GM21390 (cell line): ENCODE data around the gene ARMC5.
A peak's percentile ranks its signal among the peaks of the same experiment; 100 is the strongest.
"Not testable (repeated sequence)": the region's sequence is repeated elsewhere in the genome, so short reads cannot be mapped to it uniquely, and the experiment has no call there.

Source experiments
- ATAC-seq: cut with Tn5 transposase; IDR thresholded peaks from one replicate; pipeline ENCODE4 v1.9.1; 2021; ENCODE audit not compliant: unreplicated experiment

The ARMC5 gene

DNA sequence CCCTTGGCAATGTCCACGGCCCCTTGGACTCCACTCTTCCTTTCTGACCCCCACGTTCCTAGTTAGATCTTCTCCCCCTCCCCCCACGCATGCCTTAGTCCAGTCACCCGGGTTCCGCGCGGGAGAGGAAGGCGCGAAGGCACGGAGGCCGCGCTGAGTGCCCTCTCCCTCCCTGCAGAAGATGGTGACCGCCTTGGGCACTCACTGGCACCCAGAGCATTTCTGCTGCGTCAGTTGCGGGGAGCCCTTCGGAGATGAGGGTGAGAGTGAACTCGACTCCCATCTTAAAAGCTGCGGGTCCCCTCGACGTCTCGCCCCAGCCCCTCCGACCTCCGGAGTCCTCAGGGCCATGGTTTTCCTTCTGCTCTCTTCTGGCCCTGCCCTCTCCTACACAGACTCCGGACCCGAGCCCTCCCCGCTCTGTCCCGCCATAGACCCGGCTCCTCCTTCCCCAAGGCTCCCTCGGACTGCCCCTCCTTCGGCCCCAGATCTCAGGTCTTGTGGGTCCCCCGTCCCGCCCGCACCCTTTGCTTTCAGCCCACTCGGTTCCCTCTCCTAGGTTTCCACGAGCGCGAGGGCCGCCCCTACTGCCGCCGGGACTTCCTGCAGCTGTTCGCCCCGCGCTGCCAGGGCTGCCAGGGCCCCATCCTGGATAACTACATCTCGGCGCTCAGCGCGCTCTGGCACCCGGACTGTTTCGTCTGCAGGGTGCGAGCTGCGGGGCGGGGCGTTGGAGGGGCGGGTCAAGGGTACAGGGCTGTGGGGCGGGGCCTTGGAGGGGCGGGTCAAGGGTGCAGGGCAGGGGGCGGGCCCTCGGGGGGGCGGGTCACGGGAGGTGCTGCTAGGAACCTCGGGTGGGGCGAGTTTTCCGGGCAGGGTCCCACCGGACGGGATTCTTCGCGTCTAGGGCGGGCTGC lies 17.3 kb downstream of the ARMC5 start:
- ATAC-seq: peak; percentile 67

DNA sequence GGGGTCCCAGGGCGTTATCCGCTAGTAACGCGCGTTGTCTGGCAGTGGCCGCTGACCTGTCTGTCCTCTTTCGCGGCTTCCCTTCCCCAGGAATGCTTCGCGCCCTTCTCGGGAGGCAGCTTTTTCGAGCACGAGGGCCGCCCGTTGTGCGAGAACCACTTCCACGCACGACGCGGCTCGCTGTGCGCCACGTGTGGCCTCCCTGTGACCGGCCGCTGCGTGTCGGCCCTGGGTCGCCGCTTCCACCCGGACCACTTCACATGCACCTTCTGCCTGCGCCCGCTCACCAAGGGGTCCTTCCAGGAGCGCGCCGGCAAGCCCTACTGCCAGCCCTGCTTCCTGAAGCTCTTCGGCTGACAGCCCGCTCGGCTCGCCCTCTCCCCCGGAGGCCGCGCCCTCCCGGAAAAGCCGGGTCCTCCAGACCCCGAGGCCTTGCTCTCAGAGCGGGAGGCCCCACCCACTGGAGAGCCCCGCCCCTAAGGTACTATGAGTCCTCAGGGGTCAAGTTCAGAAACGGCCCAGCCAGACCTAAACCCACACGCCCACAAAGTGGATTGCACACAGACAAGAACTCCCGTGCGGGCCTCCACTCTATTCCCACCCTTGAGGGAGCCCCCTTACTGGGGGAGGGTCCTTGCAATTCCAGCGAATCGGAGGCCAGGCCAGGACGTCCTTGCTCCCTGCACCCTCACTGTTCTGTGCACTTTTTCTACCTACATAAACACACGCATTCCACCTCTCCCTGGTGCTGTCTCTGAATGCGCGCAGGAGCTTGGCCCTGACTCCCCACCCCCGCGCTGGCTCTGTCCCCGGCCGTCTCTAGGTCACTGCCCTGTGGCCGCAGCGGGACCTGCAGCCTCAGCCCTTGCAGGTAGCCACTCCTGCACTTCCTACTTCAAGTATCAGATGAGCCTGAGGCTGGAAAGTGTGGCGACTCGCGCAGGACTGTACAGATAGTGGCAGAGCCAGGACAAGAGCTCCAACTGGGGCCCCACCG lies 18.2 kb downstream of the ARMC5 start:
- ATAC-seq: peak; percentile 26

DNA sequence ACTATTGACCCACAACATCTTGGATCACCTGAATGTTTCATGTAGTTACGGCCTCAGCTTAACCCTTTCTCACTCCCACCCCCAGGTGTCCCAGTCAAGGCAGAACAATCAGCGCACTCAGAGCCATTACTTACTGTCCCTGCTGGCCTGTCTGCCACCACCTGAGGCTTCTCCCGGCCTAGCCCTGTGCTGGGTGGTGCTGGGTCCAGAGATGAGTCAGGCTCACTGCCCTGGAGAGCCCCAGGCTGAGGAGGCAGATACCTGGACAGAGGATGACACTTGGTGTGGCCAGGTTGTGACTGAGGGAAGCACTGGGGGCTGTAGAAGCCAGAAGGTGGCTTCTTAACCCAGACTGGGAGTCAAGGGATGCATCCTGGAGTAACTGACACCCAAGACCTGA lies 19.7 kb downstream of the ARMC5 start:
- no peak for ATAC-seq

DNA sequence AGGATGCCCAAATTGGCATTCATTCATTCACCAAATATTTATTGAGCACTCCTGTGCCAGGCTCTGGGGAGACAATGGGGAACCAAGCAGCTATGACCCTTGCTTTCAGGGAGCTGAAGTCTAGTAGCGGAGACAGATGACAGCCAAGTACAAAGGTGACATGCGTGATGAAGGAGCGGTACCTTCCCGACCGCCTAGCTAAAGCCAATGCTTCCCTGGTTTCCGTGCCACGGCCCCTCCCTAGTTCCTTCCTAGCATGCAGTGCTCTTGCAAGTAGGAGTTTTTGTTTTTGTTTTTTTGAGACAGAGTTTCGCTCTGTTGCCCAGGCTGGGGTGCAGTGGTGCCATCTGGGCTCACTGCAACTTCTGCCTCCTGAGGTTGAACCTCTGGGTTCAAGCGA lies 20.4 kb downstream of the ARMC5 start:
- no peak for ATAC-seq

DNA sequence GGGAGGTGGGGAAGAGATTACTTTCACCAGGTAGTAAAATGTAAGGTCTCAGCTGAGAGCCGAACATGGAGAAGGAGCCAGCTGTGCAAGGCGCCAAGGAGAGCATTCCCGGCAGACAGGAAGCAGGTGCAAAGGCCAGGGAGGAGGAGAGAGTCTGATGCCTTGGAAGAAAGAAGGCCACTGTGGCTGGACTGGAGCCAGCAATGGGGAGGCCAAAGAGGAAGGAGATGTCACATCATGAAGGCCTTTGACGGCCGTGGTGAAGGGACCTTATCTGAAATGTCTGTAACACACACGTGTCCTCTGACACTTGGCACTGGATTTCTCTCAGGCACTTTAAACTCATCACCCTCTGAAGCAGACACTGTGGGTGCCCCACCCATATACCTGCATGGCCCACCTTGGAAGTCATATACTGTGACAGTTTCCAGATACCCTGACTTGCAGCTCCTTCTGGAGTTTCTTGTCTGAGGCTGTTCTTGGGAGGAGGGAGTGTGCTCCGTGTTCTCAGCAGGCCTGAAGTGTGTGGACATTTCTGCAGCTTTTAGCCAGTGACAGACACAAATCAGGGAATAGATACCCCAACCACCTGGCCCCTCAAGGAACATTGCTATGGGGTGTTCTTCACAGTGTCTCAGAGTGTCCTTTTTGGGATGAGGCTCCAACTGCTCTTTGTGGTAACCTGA lies 21.7 kb downstream of the ARMC5 start:
- no peak for ATAC-seq

DNA sequence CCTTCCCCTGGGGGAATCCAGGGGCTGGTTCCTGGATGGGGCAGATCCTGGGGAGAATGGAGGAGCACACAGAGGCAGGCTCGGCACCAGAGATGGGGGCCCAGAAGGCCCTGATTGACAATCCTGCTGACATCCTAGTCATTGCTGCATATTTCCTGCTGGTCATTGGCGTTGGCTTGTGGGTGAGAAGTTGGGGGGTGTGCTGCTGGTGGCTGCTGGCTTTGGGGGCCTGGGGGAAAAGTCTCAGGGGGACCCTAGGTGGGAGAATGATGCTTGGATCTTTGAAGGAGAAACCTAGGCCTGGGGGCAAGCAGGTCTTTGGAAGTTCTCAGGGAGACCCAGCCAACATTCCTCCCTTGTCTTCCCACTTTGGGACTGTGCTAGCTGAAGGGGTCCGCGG lies 23.8 kb downstream of the ARMC5 start, which contains the start of gene SLC5A2:
Gene SLC5A2, plus strand, starts transcription at position 43 of the 400 bp plus-strand sequence. Its CDS starts 14 bp downstream, at position 57.
- no peak for ATAC-seq

DNA sequence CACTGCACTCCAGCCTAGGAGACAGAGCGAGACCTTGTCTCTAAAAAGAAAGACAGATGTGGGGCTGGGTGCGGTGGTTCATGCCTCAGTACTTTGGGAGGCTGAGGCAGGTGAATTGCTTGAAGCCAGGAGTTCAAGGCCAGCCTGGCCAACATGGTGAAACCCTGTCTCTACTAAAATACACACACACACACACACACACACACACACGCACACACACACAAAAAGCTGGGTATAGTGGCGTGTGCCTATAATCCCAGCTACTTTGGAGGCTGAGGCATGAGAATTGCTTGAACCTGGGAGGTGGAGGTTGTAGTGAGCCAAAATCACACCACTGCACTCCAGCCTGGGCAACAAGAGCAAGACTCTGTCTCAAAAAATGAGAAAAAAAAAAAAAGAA lies 24.7 kb downstream of the ARMC5 start:
- not testable (repeated sequence) for ATAC-seq

DNA sequence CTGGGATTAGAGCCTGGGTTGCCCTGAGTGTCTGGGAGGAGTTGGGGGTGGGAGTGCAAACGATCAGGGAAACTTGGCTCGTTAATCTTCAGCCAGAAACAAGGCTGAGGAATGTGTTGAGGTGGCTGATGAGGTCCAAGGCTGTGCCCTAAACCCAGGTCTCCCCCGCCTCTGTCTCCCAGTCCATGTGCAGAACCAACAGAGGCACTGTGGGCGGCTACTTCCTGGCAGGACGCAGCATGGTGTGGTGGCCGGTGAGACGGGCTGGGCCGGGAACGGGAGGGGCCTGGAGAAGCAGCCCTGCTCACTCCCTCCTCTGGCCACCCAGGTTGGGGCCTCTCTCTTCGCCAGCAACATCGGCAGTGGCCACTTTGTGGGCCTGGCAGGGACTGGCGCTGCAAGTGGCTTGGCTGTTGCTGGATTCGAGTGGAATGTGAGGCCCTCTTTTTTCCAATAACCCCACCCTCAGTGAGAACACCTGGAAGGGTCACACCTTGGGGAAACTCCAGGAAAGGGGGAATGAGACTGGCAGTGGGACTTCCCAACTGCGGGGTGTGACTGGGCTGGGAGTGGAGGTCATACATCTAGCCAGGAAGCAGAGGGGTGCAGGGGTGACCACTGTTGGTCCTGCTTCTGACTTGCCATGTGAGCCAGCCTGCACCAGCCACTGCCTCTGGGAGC lies 25.3 kb downstream of the ARMC5 start:
- ATAC-seq: no peak

DNA sequence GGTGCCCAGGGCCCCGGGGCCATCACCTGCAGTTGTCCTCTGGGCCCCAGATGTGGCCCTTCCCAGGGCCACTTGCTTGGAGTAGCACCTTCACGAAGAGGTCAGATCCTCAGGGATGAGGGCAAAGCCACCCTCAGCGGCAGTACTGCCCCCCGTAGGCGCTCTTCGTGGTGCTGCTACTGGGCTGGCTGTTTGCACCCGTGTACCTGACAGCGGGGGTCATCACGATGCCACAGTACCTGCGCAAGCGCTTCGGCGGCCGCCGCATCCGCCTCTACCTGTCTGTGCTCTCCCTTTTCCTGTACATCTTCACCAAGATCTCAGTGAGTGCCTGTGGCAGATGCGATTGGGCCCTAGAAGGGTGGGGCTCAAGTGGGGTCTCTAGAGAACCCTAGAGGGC lies 26.3 kb downstream of the ARMC5 start:
- no peak for ATAC-seq

DNA sequence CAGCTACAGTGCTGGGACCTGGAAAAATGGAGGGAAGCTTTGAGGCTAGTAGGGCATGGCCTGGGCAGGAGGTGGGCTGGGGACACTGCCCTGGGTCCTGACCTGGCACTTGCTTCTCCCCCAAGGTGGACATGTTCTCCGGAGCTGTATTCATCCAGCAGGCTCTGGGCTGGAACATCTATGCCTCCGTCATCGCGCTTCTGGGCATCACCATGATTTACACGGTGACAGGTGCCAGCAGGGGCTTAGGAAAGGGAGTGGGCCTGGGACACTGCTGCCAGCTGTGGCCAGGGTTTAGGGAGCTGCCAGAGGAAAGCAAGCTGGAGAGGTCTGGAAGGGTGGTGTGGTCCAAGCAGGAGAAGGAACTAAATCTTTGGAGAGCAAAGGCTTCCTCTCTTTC lies 26.7 kb downstream of the ARMC5 start:
- ATAC-seq: no peak

DNA sequence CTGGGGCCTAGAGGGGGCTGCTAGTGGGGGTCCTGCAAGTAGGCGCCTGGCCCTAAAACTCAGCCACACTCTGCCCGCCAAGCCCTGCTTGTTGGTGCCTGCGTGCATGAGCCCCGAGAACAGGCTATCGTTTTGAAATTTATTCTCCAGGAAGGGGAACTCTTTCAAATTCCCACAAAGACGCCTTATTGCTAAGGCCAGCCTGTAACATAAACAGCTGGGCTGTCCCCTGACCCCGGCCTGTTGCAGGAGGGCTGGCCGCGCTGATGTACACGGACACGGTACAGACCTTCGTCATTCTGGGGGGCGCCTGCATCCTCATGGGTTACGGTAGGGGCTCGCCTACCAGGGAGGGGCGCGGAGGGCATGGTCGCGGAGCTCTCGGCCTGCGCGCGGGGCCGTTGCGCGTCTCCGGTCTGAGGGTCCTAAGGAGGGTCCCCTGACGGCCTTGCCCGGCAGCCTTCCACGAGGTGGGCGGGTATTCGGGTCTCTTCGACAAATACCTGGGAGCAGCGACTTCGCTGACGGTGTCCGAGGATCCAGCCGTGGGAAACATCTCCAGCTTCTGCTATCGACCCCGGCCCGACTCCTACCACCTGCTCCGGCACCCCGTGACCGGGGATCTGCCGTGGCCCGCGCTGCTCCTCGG lies 27.9 kb downstream of the ARMC5 start:
- ATAC-seq: no peak

DNA sequence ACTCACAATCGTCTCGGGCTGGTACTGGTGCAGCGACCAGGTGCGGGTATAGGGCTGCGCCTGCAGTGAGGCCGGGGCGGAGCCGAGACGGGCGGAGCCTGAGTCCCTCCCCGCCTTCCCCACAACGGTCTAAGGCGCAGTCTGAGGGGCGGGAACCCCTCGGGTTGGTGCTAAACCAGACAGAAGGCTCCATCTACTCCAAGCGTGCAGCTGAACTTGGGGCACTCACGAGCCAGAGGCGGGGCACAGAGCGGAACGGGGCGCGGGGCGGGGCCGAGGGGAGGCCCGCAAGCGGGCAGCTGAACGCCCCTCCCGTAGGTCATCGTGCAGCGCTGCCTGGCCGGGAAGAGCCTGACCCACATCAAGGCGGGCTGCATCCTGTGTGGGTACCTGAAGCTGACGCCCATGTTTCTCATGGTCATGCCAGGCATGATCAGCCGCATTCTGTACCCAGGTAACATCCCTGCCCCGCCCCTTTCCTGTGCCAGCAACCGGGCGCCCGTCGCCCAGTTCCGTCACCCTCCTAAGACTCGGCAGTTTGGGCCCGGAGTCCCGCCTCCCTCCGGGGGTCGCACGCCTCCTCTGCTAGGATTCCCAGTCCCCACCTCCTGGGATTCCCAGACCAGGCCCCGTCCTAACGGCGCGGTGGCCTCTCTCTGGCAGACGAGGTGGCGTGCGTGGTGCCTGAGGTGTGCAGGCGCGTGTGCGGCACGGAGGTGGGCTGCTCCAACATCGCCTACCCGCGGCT lies 28.6 kb downstream of the ARMC5 start:
- peak; percentile 85 for ATAC-seq

DNA sequence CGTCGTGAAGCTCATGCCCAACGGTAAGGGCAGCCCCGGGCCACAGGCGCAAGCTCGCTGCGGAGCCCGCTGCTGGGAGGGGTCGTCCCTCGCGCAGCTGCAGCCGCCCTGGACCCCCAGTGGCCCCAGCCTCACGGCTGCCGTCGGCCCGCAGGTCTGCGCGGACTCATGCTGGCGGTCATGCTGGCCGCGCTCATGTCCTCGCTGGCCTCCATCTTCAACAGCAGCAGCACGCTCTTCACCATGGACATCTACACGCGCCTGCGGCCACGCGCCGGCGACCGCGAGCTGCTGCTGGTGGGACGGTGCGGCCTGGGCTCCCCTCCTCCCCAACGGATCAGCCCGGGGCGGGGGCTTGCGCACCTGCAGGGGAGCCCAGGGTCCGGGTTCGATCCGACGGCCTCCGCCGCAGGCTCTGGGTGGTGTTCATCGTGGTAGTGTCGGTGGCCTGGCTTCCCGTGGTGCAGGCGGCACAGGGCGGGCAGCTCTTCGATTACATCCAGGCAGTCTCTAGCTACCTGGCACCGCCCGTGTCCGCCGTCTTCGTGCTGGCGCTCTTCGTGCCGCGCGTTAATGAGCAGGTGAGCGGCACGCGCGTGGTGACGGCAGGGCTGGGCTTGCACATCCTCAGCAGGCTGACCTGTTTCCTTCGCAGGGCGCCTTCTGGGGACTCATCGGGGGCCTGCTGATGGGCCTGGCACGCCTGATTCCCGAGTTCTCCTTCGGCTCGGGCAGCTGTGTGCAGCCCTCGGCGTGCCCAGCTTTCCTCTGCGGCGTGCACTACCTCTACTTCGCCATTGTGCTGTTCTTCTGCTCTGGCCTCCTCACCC lies 29.4 kb downstream of the ARMC5 start:
- ATAC-seq: no peak

DNA sequence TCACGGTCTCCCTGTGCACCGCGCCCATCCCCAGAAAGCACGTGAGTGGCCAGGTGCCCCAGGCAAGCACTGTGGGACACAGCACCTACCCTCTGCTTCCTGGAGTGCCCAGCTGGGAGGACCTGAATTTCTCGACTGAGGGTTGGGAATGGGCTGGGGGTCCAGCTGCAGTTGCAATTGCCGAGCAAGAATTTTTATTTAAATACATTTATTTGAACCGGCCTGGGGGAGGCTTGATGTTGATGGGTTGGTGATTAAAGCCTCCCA lies 29.9 kb downstream of the ARMC5 start:
- no peak for ATAC-seq

DNA sequence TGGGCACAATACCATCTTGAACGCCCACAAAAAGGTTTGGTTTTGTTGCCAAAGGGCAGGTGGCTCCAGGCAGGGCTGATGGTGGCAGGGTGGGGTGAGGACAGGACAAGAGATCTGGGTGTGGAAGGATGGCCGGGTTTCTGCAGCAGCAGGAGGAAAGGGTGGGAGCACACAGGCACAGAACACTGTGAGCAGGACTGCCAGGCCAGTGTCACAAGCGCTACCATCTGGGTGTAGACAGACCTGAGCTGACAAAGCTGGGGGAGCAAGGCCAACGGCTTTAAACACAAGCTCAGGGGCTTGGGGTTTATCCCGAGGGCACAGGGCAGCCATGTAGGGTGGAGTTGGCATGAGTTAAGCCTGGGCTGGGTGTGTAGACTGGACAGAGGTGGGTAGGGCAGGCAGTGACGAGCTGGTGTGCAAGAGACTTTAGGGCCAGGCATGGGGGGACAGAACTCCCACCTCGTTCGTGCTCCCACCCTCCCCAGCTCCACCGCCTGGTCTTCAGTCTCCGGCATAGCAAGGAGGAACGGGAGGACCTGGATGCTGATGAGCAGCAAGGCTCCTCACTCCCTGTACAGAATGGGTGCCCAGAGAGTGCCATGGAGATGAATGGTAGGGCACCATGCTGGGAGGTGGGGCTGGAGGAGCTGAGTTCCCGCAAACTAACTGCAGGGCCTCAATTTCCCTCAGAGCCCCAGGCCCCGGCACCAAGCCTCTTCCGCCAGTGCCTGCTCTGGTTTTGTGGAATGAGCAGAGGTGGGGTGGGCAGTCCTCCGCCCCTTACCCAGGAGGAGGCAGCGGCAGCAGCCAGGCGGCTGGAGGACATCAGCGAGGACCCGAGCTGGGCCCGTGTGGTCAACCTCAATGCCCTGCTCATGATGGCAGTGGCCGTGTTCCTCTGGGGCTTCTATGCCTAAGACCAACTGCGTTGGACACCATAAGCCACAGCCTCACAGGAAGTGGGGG lies 30.6 kb downstream of the ARMC5 start:
- ATAC-seq: no peak

DNA sequence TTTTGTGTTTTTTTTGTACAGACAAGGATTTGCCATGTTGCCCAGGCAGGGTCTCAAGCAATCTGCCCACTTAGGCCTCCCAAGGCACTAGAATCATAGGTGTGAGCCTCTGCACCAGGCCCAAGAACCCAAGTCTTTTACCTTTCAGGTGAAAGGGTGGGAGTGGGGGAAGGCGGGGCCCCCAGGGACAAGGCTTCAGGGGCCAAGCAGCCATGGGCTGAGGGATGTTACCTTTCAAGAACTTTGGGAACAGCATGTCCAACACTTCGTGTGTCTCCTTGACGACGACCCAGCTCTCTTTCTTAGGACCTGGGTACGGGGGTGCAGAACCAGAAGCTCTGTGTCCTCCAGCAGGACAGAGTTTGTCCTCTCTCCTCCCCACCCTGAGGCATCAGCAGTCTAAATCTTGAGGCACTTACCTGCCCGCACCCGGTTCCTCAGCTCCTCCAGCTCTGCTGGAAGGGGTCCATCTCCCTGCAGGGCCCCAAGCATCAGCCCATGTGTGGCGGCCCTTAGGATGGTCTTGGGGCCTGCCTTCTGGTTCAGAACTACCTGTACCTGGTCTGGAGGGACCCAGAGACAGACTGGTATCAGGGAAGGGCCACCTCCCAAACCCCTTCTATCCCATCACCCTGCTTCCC lies 32.6 kb downstream of the ARMC5 start:
- no peak for ATAC-seq

DNA sequence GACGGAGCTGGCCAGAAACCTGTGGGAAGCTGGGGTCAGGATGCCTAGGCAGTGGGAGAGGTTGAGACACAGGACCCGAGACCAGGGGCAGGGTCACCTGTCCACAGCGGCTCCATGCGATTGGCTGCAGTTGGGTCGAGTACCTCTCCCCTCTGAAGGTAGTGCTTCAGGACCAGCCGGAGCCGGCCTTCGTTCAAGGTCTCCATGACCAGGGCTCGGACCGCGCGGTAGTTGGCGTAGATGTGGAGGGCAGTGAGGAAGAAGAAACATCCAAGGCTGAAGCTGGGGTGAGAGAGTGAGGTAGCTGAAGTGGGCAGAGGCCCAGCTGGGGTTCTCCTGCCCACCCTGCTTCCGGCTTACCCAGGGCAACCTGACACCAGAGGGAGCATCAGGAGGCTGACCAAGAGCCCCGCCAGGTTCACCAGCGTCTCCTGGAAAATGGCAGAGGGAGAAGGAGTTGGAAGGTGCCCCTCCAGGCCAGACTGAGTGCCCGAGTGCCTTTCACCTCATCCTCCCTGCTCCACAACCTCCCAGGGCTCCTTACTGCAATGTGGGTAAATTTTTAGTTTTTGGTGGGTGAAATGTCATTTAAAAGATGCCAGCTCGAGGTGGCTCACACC lies 34.3 kb downstream of the ARMC5 start:
- ATAC-seq: no peak
